Activated naive CD8-positive, alpha-beta T cell treated with anti-CD3 and anti-CD28 coated beads for 36 hours (primary cell): ENCODE data around the gene ULBP1. TPM values are rescaled to one million over a fixed set of nuclear protein-coding genes. Genes with fewer than 3 reads are reported as not detected.
"Not testable (repeated sequence)": the region's sequence is repeated elsewhere in the genome, so short reads cannot be mapped to it uniquely, and the experiment has no call there.

ENCODE experiments used
- DNase-seq: peaks from one replicate; pipeline ENCODE4 v3.0.0; 2021
- H3K27ac Mint-ChIP-seq: one replicate; pipeline ENCODE4 v1.8.0; 2022; ENCODE audit warnings: mild to moderate bottlenecking, moderate library complexity, mixed read lengths
- H3K27me3 Mint-ChIP-seq: one replicate; pipeline ENCODE4 v1.8.0; 2022; ENCODE audit warnings: mild to moderate bottlenecking, mixed read lengths
- H3K36me3 Mint-ChIP-seq: one replicate; pipeline ENCODE4 v1.8.0; 2021; ENCODE audit warnings: mild to moderate bottlenecking, mixed read lengths
- H3K4me1 Mint-ChIP-seq: one replicate; pipeline ENCODE4 v1.8.0; 2021; ENCODE audit warnings: mixed read lengths
- H3K4me3 Mint-ChIP-seq: one replicate; pipeline ENCODE4 v1.8.0; 2022; ENCODE audit warnings: mild to moderate bottlenecking, moderate library complexity, mixed read lengths
- H3K9me3 Mint-ChIP-seq: one replicate; pipeline ENCODE4 v1.8.0; 2022; ENCODE audit warnings: mixed read lengths
- total RNA-seq, 2 experiments: library from RNA; stranded (reverse); gene quantifications; one replicate each; pipeline ENCODE4 v1.2.3, GENCODE V29; 2021

ULBP1 gene
- total RNA-seq, 2 experiments from 2014 or later = 2.8 to 2.9 TPM

DNA sequence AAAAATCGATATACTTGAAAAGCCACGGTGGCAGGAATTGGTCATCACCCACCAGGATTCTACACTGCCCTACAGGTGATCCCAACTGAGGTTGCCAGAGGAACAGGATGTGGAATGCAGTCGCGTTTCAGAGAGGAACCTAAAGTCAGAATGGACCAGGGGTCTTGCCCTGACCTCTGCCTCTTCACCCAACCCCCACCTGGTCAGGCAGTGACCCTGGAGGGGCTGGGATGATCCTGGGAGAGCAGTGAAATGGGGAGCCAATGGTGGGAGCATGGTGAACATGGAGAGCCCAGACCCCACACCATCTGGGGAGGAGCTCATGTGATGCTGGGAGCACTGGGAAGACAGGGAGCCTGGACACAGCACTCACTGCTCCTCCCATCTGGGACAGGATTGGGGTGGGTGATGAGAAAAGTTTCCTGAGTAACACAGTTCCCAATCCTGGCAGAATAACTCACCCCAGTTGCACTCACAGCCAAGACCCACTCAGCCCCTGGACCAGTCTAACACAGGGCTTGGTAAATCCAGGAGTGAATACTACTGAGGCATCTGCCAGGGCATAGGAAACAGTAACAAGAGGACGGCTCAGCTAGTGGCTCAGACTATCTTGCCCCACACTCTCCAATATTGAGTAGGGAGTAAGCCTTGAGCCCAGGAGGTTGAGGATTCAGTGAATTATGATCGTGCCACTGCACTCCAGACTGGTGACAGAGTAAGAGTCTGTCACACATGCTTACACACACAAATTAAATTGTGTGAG, 23.7 kb upstream of the ULBP1 start:
- Mint-ChIP-seq H3K9me3 (no peaks in the 10 kb centered on the region), H3K27me3 (peaks cover 80% of the 10 kb centered on the region), H3K27ac (no peak overlapping the region), H3K4me1 (peaks cover 36% of the 10 kb centered on the region), H3K36me3 (no peaks in the 10 kb centered on the region), H3K4me3 (peak overlapping the region; percentile 18)
- no peak for DNase-seq

DNA sequence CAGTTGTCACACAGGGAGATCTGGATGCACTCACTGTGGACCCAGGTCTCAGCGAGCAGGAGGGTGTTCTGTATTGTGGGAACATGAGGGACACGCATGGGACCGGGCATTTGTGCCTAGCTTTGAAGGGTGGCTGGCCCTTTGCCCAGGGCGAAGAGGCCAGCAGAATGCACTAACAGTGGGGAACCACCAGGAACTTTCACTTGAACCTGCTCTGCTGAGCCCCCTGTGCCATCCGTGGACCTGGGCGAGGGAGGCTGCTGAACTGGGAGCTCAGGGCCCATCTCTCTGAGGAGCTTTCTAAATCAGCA, 23.1 kb upstream of the ULBP1 start:
- Mint-ChIP-seq H3K27me3 (peaks cover 79% of the 10 kb centered on the region), H3K4me3 (peak overlapping the region; percentile 18), H3K27ac (no peak overlapping the region), H3K4me1 (peaks cover 34% of the 10 kb centered on the region), H3K9me3 (no peaks in the 10 kb centered on the region), H3K36me3 (no peaks in the 10 kb centered on the region)
- no peak for DNase-seq

DNA sequence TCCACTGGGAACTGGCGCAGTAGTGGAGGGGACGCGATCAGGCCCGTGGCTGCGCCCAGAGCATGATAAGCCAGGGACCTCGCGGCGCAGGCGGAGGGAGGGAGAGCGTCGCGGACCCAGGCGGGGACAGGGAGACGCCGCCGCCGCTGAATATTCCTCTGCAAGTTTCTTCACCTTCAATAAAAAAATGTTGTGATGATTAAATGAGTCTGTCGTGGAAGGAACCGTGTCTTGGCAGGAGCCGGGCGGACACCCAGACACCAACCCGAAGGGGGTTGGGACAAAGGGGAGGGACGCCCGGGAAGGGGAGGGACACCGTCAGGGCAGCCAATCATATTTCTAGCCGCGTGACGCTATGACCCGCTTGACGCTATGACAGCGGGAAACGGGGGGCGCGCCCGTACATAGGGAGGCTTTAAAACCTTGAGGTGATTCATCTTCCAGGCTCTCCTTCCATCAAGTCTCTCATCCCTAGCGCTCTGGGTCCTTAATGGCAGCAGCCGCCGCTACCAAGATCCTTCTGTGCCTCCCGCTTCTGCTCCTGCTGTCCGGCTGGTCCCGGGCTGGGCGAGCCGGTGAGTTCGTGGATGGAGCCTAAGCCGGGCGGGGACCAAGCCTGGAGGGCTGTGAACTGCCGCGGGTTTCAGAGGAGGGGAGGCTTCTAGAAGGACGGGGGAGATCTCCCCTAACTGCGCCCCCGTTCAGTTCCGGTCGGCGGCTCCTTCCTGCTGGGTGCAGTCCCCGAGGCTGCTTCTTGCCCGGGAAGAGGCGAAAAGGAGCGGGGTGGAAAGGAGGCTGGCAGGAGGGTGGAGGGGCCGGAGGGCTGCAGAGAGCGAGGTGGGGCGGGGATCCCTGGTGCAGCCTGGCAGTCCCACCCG, 21.9 kb upstream of the ULBP1 start, which contains the start of gene ULBP2:
TSS of gene ULBP2 (plus strand) at position 432 of the 878 bp plus-strand sequence. CDS start at position 491, 59 bp downstream.
- peak within 1 kb of the TSS; percentile 63 for H3K27ac Mint-ChIP-seq
- peaks cover 34% of the 10 kb centered on the region for H3K4me1 Mint-ChIP-seq
- DNase-seq = peak; percentile 86
- peaks cover 74% of the 10 kb centered on the region for H3K27me3 Mint-ChIP-seq
- H3K36me3 Mint-ChIP-seq = no peaks in the 10 kb centered on the region
- H3K4me3 Mint-ChIP-seq = peak within 1 kb of the TSS; percentile 84
- no peaks in the 10 kb centered on the region for H3K9me3 Mint-ChIP-seq

DNA sequence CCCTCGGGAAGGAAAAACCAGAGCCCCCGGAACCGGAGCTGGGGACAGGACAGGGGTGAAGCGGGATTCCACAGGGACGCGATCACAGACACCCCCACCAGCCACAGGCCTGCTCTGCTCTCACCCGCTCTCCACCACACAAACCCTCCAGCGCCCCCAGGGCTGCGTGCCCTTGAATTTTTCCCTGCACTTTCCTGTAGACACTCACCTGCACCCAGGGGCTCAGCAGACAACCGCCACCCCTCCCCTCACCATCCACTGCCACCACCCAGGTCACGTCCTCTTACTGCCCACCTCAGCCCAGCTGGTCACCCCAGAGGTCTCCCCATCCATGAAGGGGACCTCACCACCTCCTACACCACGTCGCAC, 21.3 kb upstream of the ULBP1 start:
- Mint-ChIP-seq H3K36me3 (no peaks in the 10 kb centered on the region), H3K4me3 (peak overlapping the region; percentile 84), H3K27ac (no peak overlapping the region), H3K27me3 (peaks cover 68% of the 10 kb centered on the region), H3K9me3 (no peaks in the 10 kb centered on the region), H3K4me1 (peaks cover 34% of the 10 kb centered on the region)
- DNase-seq = no peak

DNA sequence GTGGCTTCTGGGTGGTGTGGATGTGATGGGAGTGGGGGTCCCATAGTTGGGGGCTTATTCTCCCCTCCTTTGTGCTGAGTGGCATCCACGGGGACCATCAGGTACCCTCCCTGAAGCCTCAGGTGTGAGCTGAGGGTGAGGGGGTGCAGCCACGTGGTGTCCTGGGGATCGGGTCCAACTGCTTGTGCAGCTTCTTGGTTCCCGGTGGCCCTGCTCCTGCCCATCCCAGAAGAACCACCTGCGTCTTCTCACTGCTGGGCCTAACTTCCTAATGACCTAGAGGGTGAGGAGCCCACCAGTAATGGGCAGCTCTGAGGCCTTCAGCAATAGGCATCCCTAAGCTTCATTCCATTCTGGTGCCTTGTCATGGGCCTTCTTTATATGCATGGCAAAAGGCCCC, 20.4 kb upstream of the ULBP1 start:
- H3K4me3 Mint-ChIP-seq, H3K9me3 Mint-ChIP-seq, DNase-seq, H3K27ac Mint-ChIP-seq, H3K36me3 Mint-ChIP-seq: not testable (repeated sequence)
- Mint-ChIP-seq H3K4me1 (peaks cover 30% of the 10 kb centered on the region), H3K27me3 (peaks cover 64% of the 10 kb centered on the region)

DNA sequence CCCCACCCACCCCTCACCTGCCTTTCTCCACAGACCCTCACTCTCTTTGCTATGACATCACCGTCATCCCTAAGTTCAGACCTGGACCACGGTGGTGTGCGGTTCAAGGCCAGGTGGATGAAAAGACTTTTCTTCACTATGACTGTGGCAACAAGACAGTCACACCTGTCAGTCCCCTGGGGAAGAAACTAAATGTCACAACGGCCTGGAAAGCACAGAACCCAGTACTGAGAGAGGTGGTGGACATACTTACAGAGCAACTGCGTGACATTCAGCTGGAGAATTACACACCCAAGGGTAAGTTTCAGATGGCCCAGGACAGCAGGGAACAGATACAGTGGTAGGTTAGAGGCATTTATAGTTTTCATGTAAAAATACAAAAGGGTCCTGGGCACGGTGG, 18.5 kb upstream of the ULBP1 start:
- H3K27ac Mint-ChIP-seq, DNase-seq, H3K9me3 Mint-ChIP-seq, H3K4me3 Mint-ChIP-seq, H3K36me3 Mint-ChIP-seq: not testable (repeated sequence)
- Mint-ChIP-seq H3K4me1 (peaks cover 15% of the 10 kb centered on the region), H3K27me3 (peaks cover 54% of the 10 kb centered on the region)

DNA sequence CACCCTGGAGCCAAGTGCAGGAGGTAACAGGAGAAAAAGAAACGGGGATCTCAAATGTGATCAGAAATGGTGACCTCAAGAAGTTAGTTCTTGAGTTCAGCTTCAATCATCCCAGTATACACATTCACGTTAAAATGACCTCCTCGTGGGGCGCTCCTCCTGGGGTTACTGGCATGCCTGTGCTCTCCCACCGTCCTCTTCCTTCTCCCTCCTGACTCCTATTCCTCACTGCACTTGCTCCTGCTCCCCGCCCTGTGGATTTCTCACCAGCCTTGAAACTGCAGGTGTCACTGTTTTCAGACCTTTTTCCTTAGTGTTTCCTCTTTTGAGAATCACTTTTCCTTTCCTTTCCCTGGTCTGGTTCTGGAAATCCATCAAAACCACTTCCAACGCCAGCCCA, 17.1 kb upstream of the ULBP1 start:
- H3K4me1 Mint-ChIP-seq, DNase-seq, H3K36me3 Mint-ChIP-seq, H3K9me3 Mint-ChIP-seq, H3K4me3 Mint-ChIP-seq, H3K27ac Mint-ChIP-seq: not testable (repeated sequence)
- peaks cover 54% of the 10 kb centered on the region for H3K27me3 Mint-ChIP-seq

DNA sequence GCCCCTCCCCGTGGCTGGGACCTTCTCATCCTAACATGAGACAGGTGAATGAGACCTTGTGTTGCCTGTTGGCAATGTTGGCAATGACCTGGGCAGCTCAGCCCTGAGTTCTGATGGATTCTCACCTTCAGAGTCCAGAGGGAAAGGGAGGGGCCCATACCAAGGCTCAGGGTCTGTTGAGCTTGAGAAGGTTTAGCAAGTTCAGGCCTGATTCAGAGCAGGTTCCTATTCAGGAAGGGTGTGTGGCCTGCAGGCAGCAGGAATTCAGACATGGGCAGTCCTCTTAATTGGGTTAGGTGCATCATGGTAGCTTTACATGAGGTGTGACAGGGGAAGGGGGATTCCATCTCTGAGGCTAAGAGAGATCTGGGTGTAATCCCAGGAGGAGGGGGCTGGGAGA, 16.2 kb upstream of the ULBP1 start:
- not testable (repeated sequence) for H3K9me3 Mint-ChIP-seq, H3K4me1 Mint-ChIP-seq, H3K4me3 Mint-ChIP-seq, DNase-seq, H3K27ac Mint-ChIP-seq, H3K36me3 Mint-ChIP-seq
- peaks cover 57% of the 10 kb centered on the region for H3K27me3 Mint-ChIP-seq

DNA sequence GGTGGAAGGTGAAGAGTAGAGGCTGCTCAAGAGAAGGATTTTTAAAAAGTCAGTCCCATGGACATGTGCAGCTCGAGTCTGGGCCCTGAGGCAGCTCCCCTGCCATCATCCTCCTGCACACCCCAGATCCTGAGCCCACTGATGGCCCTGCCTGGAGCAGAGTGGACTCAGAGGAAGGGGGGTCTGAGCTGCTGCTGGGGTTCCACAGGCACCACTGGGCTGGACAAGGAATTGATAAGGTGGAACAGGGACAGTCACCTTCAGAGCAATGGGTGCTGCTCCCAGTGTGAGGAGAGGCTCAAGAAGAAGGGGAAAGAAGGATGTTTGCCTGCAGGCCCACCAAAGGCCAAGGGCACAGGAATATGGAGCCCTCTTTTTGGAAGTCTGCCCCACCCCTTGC, 15.7 kb upstream of the ULBP1 start:
- peaks cover 57% of the 10 kb centered on the region for H3K27me3 Mint-ChIP-seq
- H3K27ac Mint-ChIP-seq = no peak overlapping the region
- no peaks in the 10 kb centered on the region for H3K4me1 Mint-ChIP-seq

DNA sequence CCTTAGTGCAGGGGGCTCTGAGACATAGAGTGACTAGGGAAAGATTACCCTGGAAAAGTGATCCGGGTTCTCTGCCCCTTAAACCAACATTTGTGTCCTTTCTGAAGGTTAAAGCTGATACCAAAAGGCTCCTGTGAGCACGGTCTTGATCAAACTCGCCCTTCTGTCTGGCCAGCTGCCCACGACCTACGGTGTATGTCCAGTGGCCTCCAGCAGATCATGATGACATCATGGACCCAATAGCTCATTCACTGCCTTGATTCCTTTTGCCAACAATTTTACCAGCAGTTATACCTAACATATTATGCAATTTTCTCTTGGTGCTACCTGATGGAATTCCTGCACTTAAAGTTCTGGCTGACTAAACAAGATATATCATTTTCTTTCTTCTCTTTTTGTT, 15.1 kb upstream of the ULBP1 start:
- Mint-ChIP-seq H3K9me3 (no peaks in the 10 kb centered on the region), H3K27me3 (peaks cover 60% of the 10 kb centered on the region), H3K4me1 (no peaks in the 10 kb centered on the region), H3K27ac (no peak overlapping the region), H3K36me3 (no peaks in the 10 kb centered on the region), H3K4me3 (no peak overlapping the region)
- no peak for DNase-seq

More for the DNA sequence above, 15.7 kb upstream of the ULBP1 start:
- no peaks in the 10 kb centered on the region for H3K9me3 Mint-ChIP-seq
- no peak overlapping the region for H3K4me3 Mint-ChIP-seq
- DNase-seq = no peak
- no peaks in the 10 kb centered on the region for H3K36me3 Mint-ChIP-seq

DNA sequence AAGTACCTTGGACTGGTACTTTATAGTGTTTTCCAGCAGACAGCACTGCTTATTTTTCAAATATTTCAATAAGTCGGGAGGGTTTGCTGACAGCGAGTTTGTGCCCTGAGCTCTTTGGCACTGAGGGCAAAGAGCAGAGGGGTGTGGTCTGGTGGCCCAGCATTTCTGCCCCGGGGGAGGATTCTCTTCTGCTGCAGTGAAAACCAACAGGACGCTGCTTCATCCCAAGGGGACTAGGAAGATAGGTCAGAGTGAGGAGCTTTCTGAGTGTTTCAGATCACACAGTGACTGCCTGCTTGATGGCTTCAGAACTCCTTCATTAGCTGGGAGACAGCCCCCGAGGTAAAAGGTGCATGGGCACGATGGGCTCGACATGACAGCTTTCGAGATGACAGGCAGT, 13.3 kb upstream of the ULBP1 start:
- Mint-ChIP-seq H3K27me3 (peaks cover 66% of the 10 kb centered on the region), H3K4me3 (no peak overlapping the region), H3K36me3 (peaks cover 1% of the 10 kb centered on the region), H3K27ac (no peak overlapping the region), H3K9me3 (no peaks in the 10 kb centered on the region), H3K4me1 (peaks cover 3% of the 10 kb centered on the region)
- DNase-seq = no peak

DNA sequence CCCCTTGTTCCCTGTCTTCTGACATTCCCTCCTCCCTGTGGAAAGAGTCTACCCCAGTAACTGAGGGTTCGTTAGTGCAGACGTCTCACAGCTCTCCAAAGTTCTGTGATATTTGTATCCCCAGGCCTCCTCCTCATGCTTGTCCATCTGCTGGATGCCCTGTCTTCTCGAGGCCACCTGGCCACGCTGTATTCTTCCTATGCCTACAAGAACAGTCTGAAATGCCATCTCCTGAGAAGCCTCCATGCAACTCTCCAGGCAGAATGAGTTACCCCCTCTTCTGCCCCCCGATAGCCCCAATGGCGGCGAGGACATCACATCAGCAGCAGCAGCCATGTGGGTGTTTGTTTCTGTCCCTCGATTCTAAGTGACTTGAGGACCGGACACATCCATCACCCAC, 12.6 kb upstream of the ULBP1 start:
- H3K9me3 Mint-ChIP-seq = no peaks in the 10 kb centered on the region
- peaks cover 1% of the 10 kb centered on the region for H3K36me3 Mint-ChIP-seq
- peaks cover 71% of the 10 kb centered on the region for H3K27me3 Mint-ChIP-seq
- H3K27ac Mint-ChIP-seq = no peak overlapping the region
- DNase-seq = no peak
- H3K4me1 Mint-ChIP-seq = peaks cover 3% of the 10 kb centered on the region
- no peak overlapping the region for H3K4me3 Mint-ChIP-seq

DNA sequence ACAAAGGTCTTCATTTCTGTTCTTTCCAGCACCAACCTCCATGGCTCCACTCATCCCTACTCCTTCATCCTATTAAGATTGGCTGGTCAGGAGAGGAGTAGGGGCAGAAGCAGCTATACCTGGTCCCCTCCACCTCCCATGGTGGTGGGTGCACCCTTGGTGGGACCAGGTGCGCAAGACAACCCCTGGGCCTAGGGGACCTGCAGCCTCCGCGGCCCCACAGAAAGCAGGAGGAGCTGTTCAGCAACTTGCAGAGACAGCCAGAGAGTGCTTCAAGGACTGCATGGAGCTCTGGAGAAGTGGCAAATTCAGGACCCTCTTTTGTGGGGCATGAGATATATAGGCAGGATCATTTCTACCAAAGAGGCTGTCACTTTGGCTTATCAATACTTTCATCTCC, 12.1 kb upstream of the ULBP1 start:
- H3K27me3 Mint-ChIP-seq = peaks cover 71% of the 10 kb centered on the region
- no peak overlapping the region for H3K27ac Mint-ChIP-seq
- peaks cover 1% of the 10 kb centered on the region for H3K36me3 Mint-ChIP-seq
- no peak for DNase-seq
- H3K4me1 Mint-ChIP-seq = peaks cover 3% of the 10 kb centered on the region
- H3K4me3 Mint-ChIP-seq = no peak overlapping the region
- no peaks in the 10 kb centered on the region for H3K9me3 Mint-ChIP-seq

DNA sequence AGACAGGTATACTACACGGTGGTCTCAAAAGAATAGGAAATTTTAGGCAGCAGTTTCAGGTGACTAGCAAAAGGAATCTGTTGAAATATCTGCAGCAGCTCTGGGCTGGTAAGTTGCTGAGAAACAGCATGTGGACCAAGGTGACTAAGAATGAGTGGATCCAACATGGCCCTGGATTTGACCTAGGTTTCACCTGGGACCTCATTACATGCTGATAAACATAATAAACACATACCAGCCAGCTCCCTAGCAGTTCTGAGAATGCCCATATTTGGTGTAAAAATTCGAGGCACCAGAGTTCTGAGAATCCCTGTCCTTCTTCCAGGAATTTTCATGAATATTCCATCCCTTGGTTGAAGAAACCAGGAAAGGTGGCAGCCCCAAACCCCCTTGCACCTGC, 10.4 kb upstream of the ULBP1 start:
- not testable (repeated sequence) for DNase-seq

DNA sequence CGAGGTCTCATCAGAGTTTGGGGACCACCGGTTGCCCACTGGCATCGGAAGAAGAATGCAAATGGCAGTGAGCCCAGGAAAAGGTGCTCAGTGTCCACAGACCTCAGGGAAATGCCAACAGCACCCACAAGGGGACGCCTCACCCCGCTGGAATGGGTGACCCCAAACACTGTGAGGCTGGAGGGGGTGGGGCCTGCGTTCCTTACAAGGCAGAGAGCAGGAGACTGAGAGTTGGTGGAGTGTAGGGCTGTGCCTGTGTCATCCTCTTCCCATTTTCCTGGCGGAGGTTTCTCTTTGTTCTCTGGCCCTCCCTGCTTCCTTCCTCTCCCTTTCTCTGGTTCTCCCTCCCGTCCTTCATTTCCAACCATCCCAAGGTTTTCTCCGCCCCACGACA, 9.8 kb upstream of the ULBP1 start:
- not testable (repeated sequence) for DNase-seq, H3K27ac Mint-ChIP-seq, H3K4me3 Mint-ChIP-seq, H3K9me3 Mint-ChIP-seq, H3K4me1 Mint-ChIP-seq, H3K36me3 Mint-ChIP-seq
- H3K27me3 Mint-ChIP-seq = peaks cover 82% of the 10 kb centered on the region

More for the DNA sequence above, 10.4 kb upstream of the ULBP1 start:
- H3K9me3 Mint-ChIP-seq, H3K4me3 Mint-ChIP-seq, H3K4me1 Mint-ChIP-seq, H3K36me3 Mint-ChIP-seq, H3K27ac Mint-ChIP-seq: not testable (repeated sequence)
- peaks cover 76% of the 10 kb centered on the region for H3K27me3 Mint-ChIP-seq
